Effector memory CD8-positive, alpha-beta T cell (primary cell): Measurements from ENCODE around the gene LRRC37A.
"Not testable (repeated sequence)": the region's sequence is repeated elsewhere in the genome, so short reads cannot be mapped to it uniquely, and the experiment has no call there.

Experiments
- ATAC-seq: fragments of 150-1000 bp; cut with Tn5 transposase; replicated peaks from 2 replicates; pipeline ENCODE4 v1.10.0; 2021; ENCODE audit warnings: mild to moderate bottlenecking, moderate library complexity
- DNase-seq, 3 experiments: peaks; one replicate each; pipeline ENCODE4 v3.0.0; 2021
- H3K27ac Mint-ChIP-seq, 2 donors: one replicate each; pipeline ENCODE4 v1.8.0; 2022; ENCODE audit warnings: mild to moderate bottlenecking in 2 of 2, mixed read lengths in 2 of 2, moderate library complexity in 2 of 2
- H3K27me3 Mint-ChIP-seq, 2 donors: one replicate each; pipeline ENCODE4 v1.8.0; 2022; ENCODE audit warnings: mixed read lengths in 2 of 2
- H3K36me3 Mint-ChIP-seq: one replicate; pipeline ENCODE4 v1.8.0; 2022; ENCODE audit warnings: mild to moderate bottlenecking, moderate library complexity, mixed read lengths; ENCODE audit not compliant: insufficient read depth
- H3K4me1 Mint-ChIP-seq, 2 donors: one replicate each; pipeline ENCODE4 v1.8.0; 2022; ENCODE audit warnings: low read depth in 2 of 2, mixed read lengths in 2 of 2
- H3K4me3 Mint-ChIP-seq, 2 donors: one replicate each; pipeline ENCODE4 v1.8.0; 2022; ENCODE audit warnings: mild to moderate bottlenecking in 2 of 2, mixed read lengths in 2 of 2, moderate library complexity in 2 of 2
- H3K9me3 Mint-ChIP-seq, 2 donors: one replicate each; pipeline ENCODE4 v1.8.0; 2022; ENCODE audit warnings: mixed read lengths in 2 of 2

Gene LRRC37A

GRCh38 chr17:46273541-46274236 is 21.2 kb upstream of the LRRC37A start:
- Mint-ChIP-seq H3K9me3 (no peaks in the 10 kb centered on the region), H3K4me3 (no peak overlapping the region), H3K4me1 (peaks cover 0 to 3% of the 10 kb centered on the region in 2 donors), H3K36me3 (peaks cover 5% of the 10 kb centered on the region), H3K27ac (no peak overlapping the region), H3K27me3 (peaks cover 7 to 12% of the 10 kb centered on the region in 2 donors)
- ATAC-seq (no peak), DNase-seq (no peak)

GRCh38 chr17:46274238-46274637 is 20.7 kb upstream of the LRRC37A start:
- DNase-seq, result no peak
- Mint-ChIP-seq H3K27me3 (peaks cover 7 to 12% of the 10 kb centered on the region in 2 donors), H3K4me3 (no peak overlapping the region), H3K27ac (no peak overlapping the region), H3K9me3 (no peaks in the 10 kb centered on the region), H3K36me3 (peaks cover 6% of the 10 kb centered on the region), H3K4me1 (peaks cover 0 to 3% of the 10 kb centered on the region in 2 donors)
- no peak for ATAC-seq

- ATAC-seq, DNase-seq, H3K4me1 Mint-ChIP-seq, H3K4me3 Mint-ChIP-seq, H3K9me3 Mint-ChIP-seq: not testable (repeated sequence)
- H3K27me3 Mint-ChIP-seq, result peaks cover 0 to 12% of the 10 kb centered on the region in 2 donors
- H3K27ac Mint-ChIP-seq, result peak overlapping the region in 1 of 2 donors; percentile 33
- H3K36me3 Mint-ChIP-seq, result peaks cover 12% of the 10 kb centered on the region
Observed at GRCh38 chr17:46276728-46277479, 18.0 kb upstream of the LRRC37A start.

- not testable (repeated sequence) for H3K4me3 Mint-ChIP-seq, ATAC-seq, DNase-seq, H3K27ac Mint-ChIP-seq, H3K27me3 Mint-ChIP-seq, H3K9me3 Mint-ChIP-seq
- peaks cover 5 to 13% of the 10 kb centered on the region in 2 donors for H3K4me1 Mint-ChIP-seq
- peaks cover 12% of the 10 kb centered on the region for H3K36me3 Mint-ChIP-seq
Observed at GRCh38 chr17:46281336-46281735, 13.6 kb upstream of the LRRC37A start.

- not testable (repeated sequence) for H3K36me3 Mint-ChIP-seq, H3K27ac Mint-ChIP-seq, H3K4me3 Mint-ChIP-seq, DNase-seq, H3K9me3 Mint-ChIP-seq, H3K27me3 Mint-ChIP-seq, ATAC-seq
- peaks cover 7 to 20% of the 10 kb centered on the region in 2 donors for H3K4me1 Mint-ChIP-seq
Observed at GRCh38 chr17:46282635-46283034, 12.3 kb upstream of the LRRC37A start.

GRCh38 chr17:46284467-46284866 is 10.5 kb upstream of the LRRC37A start:
- not testable (repeated sequence) for H3K27me3 Mint-ChIP-seq, H3K36me3 Mint-ChIP-seq, H3K9me3 Mint-ChIP-seq, DNase-seq, H3K4me3 Mint-ChIP-seq
- ATAC-seq, result peak; percentile 45
- Mint-ChIP-seq H3K4me1 (peaks cover 7 to 20% of the 10 kb centered on the region in 2 donors), H3K27ac (peak overlapping the region in 1 of 2 donors; percentile 21)

GRCh38 chr17:46285500-46285899 is 9.4 kb upstream of the LRRC37A start:
- ATAC-seq, H3K36me3 Mint-ChIP-seq, H3K9me3 Mint-ChIP-seq, H3K4me3 Mint-ChIP-seq, H3K27ac Mint-ChIP-seq, H3K27me3 Mint-ChIP-seq, DNase-seq: not testable (repeated sequence)
- peaks cover 7 to 20% of the 10 kb centered on the region in 2 donors for H3K4me1 Mint-ChIP-seq

- H3K36me3 Mint-ChIP-seq, result not testable (repeated sequence)
Observed at GRCh38 chr17:46286764-46287221, 8.1 kb upstream of the LRRC37A start.

GRCh38 chr17:46287587-46287986 is 7.3 kb upstream of the LRRC37A start:
- H3K36me3 Mint-ChIP-seq, ATAC-seq, DNase-seq, H3K27ac Mint-ChIP-seq, H3K27me3 Mint-ChIP-seq, H3K9me3 Mint-ChIP-seq, H3K4me3 Mint-ChIP-seq: not testable (repeated sequence)
- peaks cover 13 to 24% of the 10 kb centered on the region in 2 donors for H3K4me1 Mint-ChIP-seq

More at GRCh38 chr17:46286764-46287221, 8.1 kb upstream of the LRRC37A start:
- ATAC-seq (peak; percentile 96), DNase-seq (peak; percentile 75 to 77 (median 77))
- H3K27me3 Mint-ChIP-seq, H3K9me3 Mint-ChIP-seq, H3K4me3 Mint-ChIP-seq: not testable (repeated sequence)
- Mint-ChIP-seq H3K4me1 (peaks cover 13 to 24% of the 10 kb centered on the region in 2 donors), H3K27ac (peak overlapping the region; percentile 49 to 59)

GRCh38 chr17:46290906-46291546 is 3.9 kb upstream of the LRRC37A start:
- Mint-ChIP-seq H3K27ac (peak overlapping the region; percentile 31 to 59), H3K4me1 (peaks cover 11% of the 10 kb centered on the region in 2 donors)
- not testable (repeated sequence) for H3K36me3 Mint-ChIP-seq, H3K27me3 Mint-ChIP-seq, H3K4me3 Mint-ChIP-seq, H3K9me3 Mint-ChIP-seq, DNase-seq
- ATAC-seq, result peak; percentile 59

GRCh38 chr17:46291618-46292017 is 3.3 kb upstream of the LRRC37A start:
- not testable (repeated sequence) for H3K9me3 Mint-ChIP-seq, H3K4me3 Mint-ChIP-seq, H3K27me3 Mint-ChIP-seq, H3K36me3 Mint-ChIP-seq, DNase-seq, ATAC-seq
- Mint-ChIP-seq H3K27ac (peak overlapping the region; percentile 31 to 59), H3K4me1 (peaks cover 10% of the 10 kb centered on the region in 2 donors)

- not testable (repeated sequence) for H3K27ac Mint-ChIP-seq, H3K27me3 Mint-ChIP-seq
Observed at GRCh38 chr17:46341220-46341619, 46.3 kb downstream of the LRRC37A start.

GRCh38 chr17:46342131-46342530 is 47.2 kb downstream of the LRRC37A start:
- H3K4me3 Mint-ChIP-seq, H3K27me3 Mint-ChIP-seq, H3K9me3 Mint-ChIP-seq, DNase-seq, H3K27ac Mint-ChIP-seq, H3K4me1 Mint-ChIP-seq, H3K36me3 Mint-ChIP-seq, ATAC-seq: not testable (repeated sequence)

More at GRCh38 chr17:46341220-46341619, 46.3 kb downstream of the LRRC37A start:
- not testable (repeated sequence) for H3K4me3 Mint-ChIP-seq, DNase-seq, ATAC-seq, H3K36me3 Mint-ChIP-seq, H3K4me1 Mint-ChIP-seq, H3K9me3 Mint-ChIP-seq
